IMR-90 (cell line): ENCODE measurements around the gene ERH. TPM values are rescaled to one million over a fixed set of nuclear protein-coding genes. Genes with fewer than 3 reads are reported as not detected.

Experiments
- ATAC-seq: fragments of 200-7000 bp; cut with Tn5 transposase; 2 replicates; pipeline ENCODE4 v1.9.1; 2020; ENCODE audit warnings: low read depth, mild to moderate bottlenecking, moderate library complexity
- BruUV-seq: library from RNA; stranded (reverse); fragments of 400-500 nt; replicated peaks from 2 replicates; lab custom pipeline; 2021; lab: Mats Ljungman, UMichigan
- CTCF ChIA-PET: fragments of 300-600 bp; formaldehyde crosslinking; extraction: SDS; loops from one replicate; lab custom pipeline; 2021; ENCODE audit warnings: antibody characterized with exemption; lab: Yijun Ruan, JAX
- POLR2A ChIA-PET: fragments of 300-600 bp; sonication (Branson Sonifier 250); formaldehyde crosslinking; loops from one replicate; lab custom pipeline; 2022; ENCODE audit warnings: antibody characterized with exemption; ENCODE audit not compliant: unreplicated experiment; lab: Charles Lee
- DNase-seq: peaks from one replicate; pipeline ENCODE4 v3.0.0; 2013
- H2AFZ ChIP-seq: replicated peaks from 2 replicates; pipeline ENCODE3; 2013; ENCODE audit warnings: low read length, mild to moderate bottlenecking; ENCODE audit not compliant: poor library complexity
- H2AK5ac ChIP-seq: 2 replicates; pipeline ENCODE4 v1.6.1; 2013; ENCODE audit warnings: low read depth, low read length, inconsistent platforms
- H2AK9ac ChIP-seq: replicated peaks from 2 replicates; pipeline ENCODE3; 2013; ENCODE audit warnings: mild to moderate bottlenecking, low read depth, low read length, moderate library complexity; ENCODE audit not compliant: poor library complexity
- H2BK120ac ChIP-seq: 2 replicates; pipeline ENCODE4 v1.6.1; 2013; ENCODE audit warnings: low read depth, low read length, inconsistent platforms
- H2BK15ac ChIP-seq: 3 replicates; pipeline ENCODE4 v1.6.1; 2013; ENCODE audit warnings: low read depth, low read length, inconsistent platforms
- H2BK20ac ChIP-seq: 2 replicates; pipeline ENCODE4 v1.6.1; 2013; ENCODE audit warnings: low read depth, mild to moderate bottlenecking, inconsistent platforms, low read length, moderate library complexity
- H2BK5ac ChIP-seq: 2 replicates; pipeline ENCODE4 v1.6.1; 2013; ENCODE audit warnings: mild to moderate bottlenecking, low read depth, low read length, inconsistent platforms; ENCODE audit not compliant: poor library complexity, severe bottlenecking
- H3K14ac ChIP-seq: replicated peaks from 2 replicates; pipeline ENCODE4 v1.6.1; 2013; ENCODE audit warnings: low read depth, low read length, inconsistent platforms
- H3K18ac ChIP-seq: 2 replicates; pipeline ENCODE4 v1.6.1; 2013; ENCODE audit warnings: low read depth, low read length, control low read depth
- H3K23ac ChIP-seq: 2 replicates; pipeline ENCODE4 v1.6.1; 2013; ENCODE audit warnings: low read depth, low read length, inconsistent platforms
- H3K27ac ChIP-seq: 2 replicates; pipeline ENCODE4 v1.5.1; 2013; ENCODE audit warnings: mild to moderate bottlenecking, control low read depth, low read length; ENCODE audit not compliant: insufficient read depth
- H3K27me3 ChIP-seq: 2 replicates; pipeline ENCODE4 v1.6.1; 2013; ENCODE audit warnings: low read length; ENCODE audit not compliant: control insufficient read depth, insufficient read depth
- H3K36me3 ChIP-seq: 2 replicates; pipeline ENCODE4 v1.6.1; 2013; ENCODE audit warnings: low read length, mixed read lengths; ENCODE audit not compliant: control insufficient read depth, insufficient read depth
- H3K4ac ChIP-seq: 2 replicates; pipeline ENCODE4 v1.6.1; 2013; ENCODE audit warnings: low read depth, low read length, inconsistent platforms
- H3K4me1 ChIP-seq: 2 replicates; pipeline ENCODE4 v1.6.1; 2013; ENCODE audit warnings: low read length, mixed read lengths; ENCODE audit not compliant: control insufficient read depth, insufficient read depth
- H3K4me2 ChIP-seq: 2 replicates; pipeline ENCODE4 v1.6.1; 2013; ENCODE audit warnings: low read depth, mild to moderate bottlenecking, control low read depth, low read length, moderate library complexity
- H3K4me3 ChIP-seq: 2 replicates; pipeline ENCODE4 v1.5.1; 2013; ENCODE audit warnings: low read depth, mild to moderate bottlenecking, control low read depth, low read length, moderate library complexity; ENCODE audit not compliant: insufficient read depth
- H3K56ac ChIP-seq: 2 replicates; pipeline ENCODE4 v1.6.1; 2013; ENCODE audit warnings: low read length, inconsistent platforms; ENCODE audit not compliant: insufficient read depth; ENCODE audit errors: extremely low read depth
- H3K79me1 ChIP-seq, 2 experiments: 2 replicates each; pipeline ENCODE4 v1.6.1; 2013; ENCODE audit warnings: low read length in 2 of 2, inconsistent platforms in 1 of 2, low read depth in 1 of 2
- H3K9ac ChIP-seq: 2 replicates; pipeline ENCODE4 v1.6.1; 2013; ENCODE audit warnings: low read depth, low read length, control low read depth
- H3K9me1 ChIP-seq: 2 replicates; pipeline ENCODE4 v1.6.1; 2013; ENCODE audit warnings: low read length, inconsistent platforms; ENCODE audit not compliant: insufficient read depth
- H3K9me3 ChIP-seq: 2 replicates; pipeline ENCODE4 v1.6.1; 2013; ENCODE audit warnings: low read length; ENCODE audit not compliant: control insufficient read depth, insufficient read depth
- H4K20me1 ChIP-seq: 2 replicates; pipeline ENCODE4 v1.6.1; 2013; ENCODE audit warnings: low read length, inconsistent platforms; ENCODE audit not compliant: insufficient read depth
- H4K5ac ChIP-seq: 2 replicates; pipeline ENCODE4 v1.6.1; 2013; ENCODE audit warnings: mild to moderate bottlenecking, low read depth, low read length, control low read depth
- H4K8ac ChIP-seq, 2 experiments: 2 replicates each; pipeline ENCODE4 v1.6.1; 2013; ENCODE audit warnings: low read depth in 2 of 2, low read length in 2 of 2, control low read depth in 1 of 2, inconsistent platforms in 1 of 2
- H4K91ac ChIP-seq: 2 replicates; pipeline ENCODE4 v1.6.1; 2013; ENCODE audit warnings: low read depth, low read length, inconsistent platforms; ENCODE audit not compliant: insufficient read depth
- MAFK ChIP-seq: IDR thresholded peaks from 2 replicates; pipeline ENCODE4 v1.6.1; 2012; ENCODE audit warnings: low read depth, low read length, improper control_type of control experiment
- MXI1 ChIP-seq: IDR thresholded peaks from 2 replicates; pipeline ENCODE4 v1.6.1; 2012; ENCODE audit warnings: low read depth, mild to moderate bottlenecking, low read length, moderate library complexity, borderline replicate concordance
- RFX5 ChIP-seq: IDR thresholded peaks from 2 replicates; pipeline ENCODE4 v1.8.0; 2012; ENCODE audit warnings: low read depth, mild to moderate bottlenecking, low read length, moderate library complexity
- SMC3 ChIP-seq: fragments of 150-350 bp; IDR thresholded peaks from 2 replicates; pipeline ENCODE4 v1.6.1; 2016; ENCODE audit warnings: low read depth, mild to moderate bottlenecking, antibody characterized with exemption, low read length, moderate library complexity
- USF2 ChIP-seq: fragments of 150-350 bp; IDR thresholded peaks from 2 replicates; pipeline ENCODE4 v1.6.1; 2017; ENCODE audit warnings: mild to moderate bottlenecking, antibody characterized with exemption, low read length, low read depth
- WGBS, 2 experiments: methylation state at CpG; one replicate each; pipeline versions ENCODE4 v1.1.5 to v1.1.7; 2013; ENCODE audit warnings: missing lambda C conversion rate in 2 of 2; ENCODE audit not compliant: insufficient read length in 1 of 2; ENCODE audit errors: extremely low coverage in 2 of 2; 5-methylcytosine and 5-hydroxymethylcytosine counted together
- dilution Hi-C: fragments of 300-500 bp; cut with HindIII; formaldehyde crosslinking; loops from one replicate; pipeline ENCODE4 v1.14.3; 2018; ENCODE audit warnings: low sequenced_read_pairs; ENCODE audit not compliant: unreplicated experiment
- in situ Hi-C: fragments of 300-500 bp; cut with MboI; formaldehyde crosslinking; loops from 3 replicates; pipeline ENCODE4 v1.14.3; 2019; ENCODE audit warnings: low sequenced_read_pairs, inconsistent platforms, mixed read lengths
- intact Hi-C: fragments of 100-400 bp; cut with micrococcal nuclease; formaldehyde crosslinking; loops from 2 replicates; pipeline ENCODE4 v1.10.0; 2022
- polyA plus RNA-seq, 3 experiments: library from polyadenylated mRNA; depleted of rRNA; stranded (reverse); fragments of >200 nt; gene quantifications; 2 replicates each; pipeline ENCODE4 v1.2.3, GENCODE V29; 2012; ENCODE audit warnings: low replicate concordance in 1 of 3
- total RNA-seq: library from RNA; depleted of rRNA; stranded (reverse); fragments of >200 nt; gene quantifications from 2 replicates; pipeline ENCODE4 v1.2.3, GENCODE V29; 2012

ERH gene
- total and polyA plus RNA-seq, 2 of the 4 experiments (the other 2 are of a cell fraction), result 64.2 to 150 TPM

- Histone ChIP-seq H3K36me3 (no peaks in the 10 kb centered on the region), H3K4me2 (no peak overlapping the region), H3K79me1 (peaks cover 17 to 47% of the 10 kb centered on the region in 2 experiments), H3K56ac (no peak overlapping the region), H3K14ac (no peak overlapping the region), H3K4me3 (no peak overlapping the region), H3K4ac (no peak overlapping the region), H2BK20ac (no peak overlapping the region), H3K23ac (no peak overlapping the region), H3K27ac (no peak overlapping the region), H2BK120ac (no peak overlapping the region), H2AK5ac (no peak overlapping the region), H2AK9ac (no peak overlapping the region), H3K9me1 (no peaks in the 10 kb centered on the region; the same call in 1 of the 2 replicates), H2BK15ac (no peak overlapping the region), H3K4me1 (no peaks in the 10 kb centered on the region), H3K9ac (no peak overlapping the region), H3K18ac (no peak overlapping the region), H4K5ac (no peak overlapping the region), H2AFZ (no peak overlapping the region), H4K8ac (no peak overlapping the region), H4K91ac (no peak overlapping the region), H3K27me3 (no peaks in the 10 kb centered on the region), H2BK5ac (no peak overlapping the region), H3K9me3 (peaks cover 2% of the 10 kb centered on the region; the same call in 1 of the 2 replicates), H4K20me1 (peaks cover 32% of the 10 kb centered on the region)
- intact Hi-C loops (no loop called here), in situ Hi-C loops (no loop called here), dilution Hi-C loops (no loop called here)
- BruUV-seq, result no TSS peak
- ChIA-PET CTCF (interaction anchor here (0.6 to 0.7 kb wide), 2 partner anchors 15 to 67 kb away, joined by 3 read pairs; partner anchors contain the start of gene ERH), POLR2A (interaction anchor here (0.7 kb wide), 1 partner anchor 15 kb away, joined by 6 read pairs; the partner anchor contains the start of gene ERH)
- no CpG with 5 or more reads among the region's 2 CpGs for WGBS, 2 experiments
- TF ChIP-seq SMC3 (no peak), USF2 (no peak), MXI1 (no peak), MAFK (peak; percentile 81), RFX5 (no peak)
- DNase-seq (no peak), ATAC-seq (no peak)
Observed at GRCh38 chr14:69413483-69413882, 15.4 kb upstream of the ERH start.
